Activated T-cell treated with anti-CD3 and anti-CD28 coated beads, Interleukin-2, amount 50 U/mL, for 24 hours (primary cell): ENCODE data around the gene EXOC6.
A peak's percentile ranks its signal among the peaks of the same experiment; 100 is the strongest.
"Not testable (repeated sequence)": the region's sequence is repeated elsewhere in the genome, so short reads cannot be mapped to it uniquely, and the experiment has no call there.

Source experiments
- DNase-seq: peaks from one replicate; pipeline ENCODE4 v3.0.0-alpha.2; 2020
- H3K27ac Mint-ChIP-seq: 2 replicates; pipeline ENCODE4 v1.8.0; 2020; ENCODE audit warnings: mild to moderate bottlenecking, mixed read lengths
- H3K27me3 Mint-ChIP-seq: 2 replicates; pipeline ENCODE4 v1.8.0; 2020; ENCODE audit warnings: mixed read lengths
- H3K36me3 Mint-ChIP-seq: 2 replicates; pipeline ENCODE4 v1.8.0; 2020; ENCODE audit warnings: low read depth, mixed read lengths
- H3K4me1 Mint-ChIP-seq: 2 replicates; pipeline ENCODE4 v1.8.0; 2020; ENCODE audit warnings: low read depth, mixed read lengths
- H3K4me3 Mint-ChIP-seq: 2 replicates; pipeline ENCODE4 v1.8.0; 2020; ENCODE audit warnings: mild to moderate bottlenecking, moderate library complexity, mixed read lengths
- H3K9me3 Mint-ChIP-seq: 2 replicates; pipeline ENCODE4 v1.8.0; 2020; ENCODE audit warnings: mixed read lengths

The EXOC6 gene

DNA sequence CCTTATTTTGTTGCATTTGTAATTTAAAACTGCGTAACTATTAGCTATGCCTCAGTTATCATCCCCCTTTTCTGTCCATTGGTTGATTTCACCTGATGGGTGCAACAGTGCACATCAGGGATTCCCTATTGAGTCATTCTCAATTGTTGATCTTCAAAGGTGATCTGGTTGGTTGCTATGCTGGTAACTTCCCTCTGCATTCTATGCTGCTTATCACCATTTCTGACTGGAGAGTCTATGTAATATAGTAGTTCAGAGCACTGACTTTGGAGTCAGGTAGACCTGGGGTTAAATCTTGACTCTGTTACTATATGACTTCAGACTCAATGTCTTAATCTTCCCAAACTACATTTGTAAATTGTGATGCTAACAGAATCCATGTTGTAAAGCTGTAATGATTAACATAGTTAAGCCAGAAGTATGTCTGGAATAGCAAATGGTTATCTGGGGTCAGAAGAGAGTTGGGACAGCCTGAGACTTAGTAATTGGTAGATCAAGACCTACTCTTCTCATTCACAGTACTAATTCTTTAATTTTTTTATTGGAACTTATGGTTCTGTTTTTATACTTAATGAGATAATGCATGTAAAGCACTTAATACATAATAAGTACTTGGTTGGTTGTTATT, 38.1 kb downstream of the EXOC6 start:
- Mint-ChIP-seq H3K9me3 (no peaks in the 10 kb centered on the region), H3K27ac (no peak overlapping the region)
- DNase-seq, result no peak

DNA sequence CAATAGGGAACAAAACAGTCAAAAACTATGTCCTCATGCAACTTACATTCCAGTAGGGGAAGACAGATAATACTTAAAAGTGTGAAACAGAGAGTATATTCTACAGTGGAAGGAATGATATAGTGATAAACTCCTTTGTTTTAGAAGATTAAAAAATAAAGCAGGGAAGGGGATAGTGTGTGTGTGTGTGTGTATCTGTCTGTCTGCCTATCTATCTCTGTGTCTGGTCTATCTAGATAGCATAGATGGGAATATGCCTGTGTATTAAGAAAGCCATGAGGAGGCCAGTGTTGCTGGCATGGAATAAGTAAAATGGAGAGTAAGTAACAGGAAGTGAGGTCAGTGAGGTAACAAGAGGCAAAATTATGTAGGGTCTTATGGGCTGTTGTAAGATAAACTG, 42.2 kb downstream of the EXOC6 start:
- Mint-ChIP-seq H3K27ac (no peak overlapping the region), H3K36me3 (peaks cover 7% of the 10 kb centered on the region), H3K4me3 (no peak overlapping the region), H3K4me1 (peaks cover 17% of the 10 kb centered on the region), H3K9me3 (no peaks in the 10 kb centered on the region), H3K27me3 (no peaks in the 10 kb centered on the region)
- no peak for DNase-seq

More for the DNA sequence above, 38.1 kb downstream of the EXOC6 start:
- H3K4me1 Mint-ChIP-seq, result peaks cover 5% of the 10 kb centered on the region
- no peaks in the 10 kb centered on the region for H3K27me3 Mint-ChIP-seq
- no peaks in the 10 kb centered on the region for H3K36me3 Mint-ChIP-seq
- H3K4me3 Mint-ChIP-seq, result no peak overlapping the region

DNA sequence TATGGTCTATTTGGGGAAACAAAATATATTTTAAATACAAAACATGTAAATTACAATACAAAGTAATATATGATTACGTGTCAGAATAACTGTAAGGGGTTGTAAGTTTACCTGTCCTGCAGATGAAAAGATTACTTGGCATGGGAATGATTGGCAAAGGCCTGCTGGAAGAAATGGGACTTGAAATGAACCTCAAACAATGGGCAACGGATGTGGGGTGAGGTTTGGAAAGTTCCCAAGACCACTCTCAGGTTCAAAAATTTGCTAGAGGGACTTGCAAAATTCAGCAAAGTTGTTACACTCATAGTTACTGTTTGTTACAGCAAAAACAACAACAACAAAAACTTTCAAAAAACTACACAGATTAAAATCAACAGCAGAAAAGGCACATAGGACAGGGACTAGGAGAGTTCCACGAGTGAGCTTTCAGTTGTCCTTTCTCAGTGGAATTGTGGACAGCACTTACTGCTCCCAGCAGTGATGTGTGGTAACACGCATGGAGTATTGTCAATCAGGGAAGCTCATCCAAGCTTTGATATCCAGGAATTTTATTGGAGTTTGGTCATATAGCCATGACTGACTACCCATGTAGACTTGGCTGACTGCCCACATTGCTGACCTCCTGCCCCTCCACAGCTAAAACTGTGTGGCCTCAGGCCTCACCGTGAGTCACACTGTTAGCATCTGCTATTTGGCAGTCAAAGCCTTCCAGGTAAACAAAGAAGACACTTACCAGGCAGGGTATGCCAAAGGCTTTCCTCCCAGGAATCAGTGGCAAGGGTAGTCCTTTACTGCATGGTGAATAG, 43.8 kb downstream of the EXOC6 start:
- no peak overlapping the region for H3K4me3 Mint-ChIP-seq
- DNase-seq, result no peak
- H3K27ac Mint-ChIP-seq, result no peak overlapping the region
- H3K36me3 Mint-ChIP-seq, result peaks cover 9% of the 10 kb centered on the region
- no peaks in the 10 kb centered on the region for H3K9me3 Mint-ChIP-seq
- no peaks in the 10 kb centered on the region for H3K27me3 Mint-ChIP-seq
- peaks cover 12% of the 10 kb centered on the region for H3K4me1 Mint-ChIP-seq

DNA sequence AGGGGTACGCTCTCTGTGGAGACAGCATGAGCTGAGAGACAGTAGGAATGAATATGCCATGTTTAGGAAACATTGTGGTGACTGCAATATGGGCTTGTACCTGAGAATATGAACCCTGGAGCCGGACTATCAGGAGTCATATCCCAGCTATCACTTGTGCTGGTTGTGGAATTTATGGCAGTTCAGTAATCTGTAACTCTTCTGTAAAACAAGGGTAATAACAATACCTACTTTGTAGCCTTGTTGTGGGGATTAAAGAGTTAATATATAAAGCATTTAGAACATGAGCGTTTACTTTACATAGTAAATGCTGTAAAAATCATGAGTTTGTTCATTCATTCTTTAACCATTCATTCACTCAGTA, 44.4 kb downstream of the EXOC6 start:
- H3K4me1 Mint-ChIP-seq, result peaks cover 12% of the 10 kb centered on the region
- H3K36me3 Mint-ChIP-seq, result peaks cover 15% of the 10 kb centered on the region
- no peak for DNase-seq
- no peak overlapping the region for H3K4me3 Mint-ChIP-seq
- no peak overlapping the region for H3K27ac Mint-ChIP-seq
- H3K27me3 Mint-ChIP-seq, result no peaks in the 10 kb centered on the region
- H3K9me3 Mint-ChIP-seq, result no peaks in the 10 kb centered on the region

DNA sequence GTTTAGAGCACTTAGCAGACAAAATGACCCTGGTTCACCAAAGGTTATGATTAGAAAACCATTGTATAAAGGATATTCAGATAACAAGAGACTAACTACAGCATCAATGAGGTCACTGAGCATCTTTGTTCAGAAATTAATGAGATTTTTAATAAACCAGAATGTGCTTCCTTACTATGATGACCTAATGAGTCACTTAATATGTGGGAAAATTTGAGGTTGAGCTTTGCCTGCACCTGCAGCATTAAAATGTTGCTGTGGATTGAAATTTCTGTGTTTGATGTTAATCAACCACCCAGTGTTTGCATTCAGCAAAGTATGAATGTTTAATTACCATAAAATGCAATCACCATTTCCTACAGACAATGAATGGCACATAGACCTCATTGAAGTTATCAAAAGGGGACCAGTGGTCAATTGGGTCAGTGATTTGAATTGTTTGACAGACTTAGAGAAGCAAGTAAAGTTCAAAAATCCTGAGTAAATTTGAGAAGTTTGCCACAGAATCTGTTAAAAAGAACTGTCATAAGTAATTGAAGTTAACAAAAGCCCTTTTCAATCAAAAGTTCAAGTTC, 45.8 kb downstream of the EXOC6 start:
- DNase-seq, result no peak
- Mint-ChIP-seq H3K27ac (no peak overlapping the region), H3K4me1 (peaks cover 12% of the 10 kb centered on the region), H3K9me3 (no peaks in the 10 kb centered on the region), H3K36me3 (peaks cover 23% of the 10 kb centered on the region), H3K4me3 (no peak overlapping the region), H3K27me3 (no peaks in the 10 kb centered on the region)

DNA sequence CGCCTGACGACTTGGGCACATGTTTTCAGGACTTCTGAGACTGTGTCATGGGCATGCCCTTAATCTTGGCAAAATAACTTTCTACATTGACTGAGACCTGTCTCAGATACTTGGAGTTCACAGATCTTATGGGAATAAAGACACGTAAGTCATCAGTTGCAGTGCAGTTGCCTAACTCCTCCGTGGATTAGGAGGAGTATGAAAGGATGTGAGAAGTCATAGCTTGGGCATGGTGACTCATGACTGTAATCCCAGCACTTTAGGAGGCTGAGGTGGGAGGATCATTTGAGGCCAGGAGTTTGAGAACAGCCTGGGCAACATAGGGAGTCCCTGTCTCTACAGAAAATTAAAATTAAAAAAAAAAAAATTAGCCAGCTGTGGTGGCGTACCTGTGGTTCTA, 49.6 kb downstream of the EXOC6 start:
- Mint-ChIP-seq H3K4me3 (no peak overlapping the region), H3K36me3 (peaks cover 26% of the 10 kb centered on the region), H3K9me3 (no peaks in the 10 kb centered on the region), H3K27me3 (no peaks in the 10 kb centered on the region), H3K4me1 (peaks cover 29% of the 10 kb centered on the region), H3K27ac (no peak overlapping the region)
- DNase-seq, result no peak

DNA sequence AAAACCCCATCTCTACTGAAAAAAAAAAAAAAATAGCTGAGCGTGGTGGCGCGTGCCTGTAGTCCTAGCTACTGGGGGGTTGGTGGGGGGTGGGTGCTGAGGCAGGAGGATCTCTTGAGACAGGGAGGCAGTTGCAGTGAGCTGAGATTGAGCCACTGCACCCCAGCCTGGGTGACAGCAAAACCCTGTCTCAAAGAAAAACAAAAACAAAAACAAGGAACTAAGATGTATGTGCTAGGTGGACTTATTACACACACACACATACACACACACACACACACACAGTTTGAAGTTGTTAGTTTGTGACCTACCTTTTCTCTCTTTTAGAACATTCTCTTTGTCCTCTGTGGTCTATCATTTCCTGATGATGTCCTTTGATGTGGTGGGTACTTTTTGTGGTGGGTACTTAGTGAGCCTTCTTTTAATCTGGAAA, 53.5 kb downstream of the EXOC6 start:
- peak overlapping the region; percentile 14 for H3K27ac Mint-ChIP-seq

DNA sequence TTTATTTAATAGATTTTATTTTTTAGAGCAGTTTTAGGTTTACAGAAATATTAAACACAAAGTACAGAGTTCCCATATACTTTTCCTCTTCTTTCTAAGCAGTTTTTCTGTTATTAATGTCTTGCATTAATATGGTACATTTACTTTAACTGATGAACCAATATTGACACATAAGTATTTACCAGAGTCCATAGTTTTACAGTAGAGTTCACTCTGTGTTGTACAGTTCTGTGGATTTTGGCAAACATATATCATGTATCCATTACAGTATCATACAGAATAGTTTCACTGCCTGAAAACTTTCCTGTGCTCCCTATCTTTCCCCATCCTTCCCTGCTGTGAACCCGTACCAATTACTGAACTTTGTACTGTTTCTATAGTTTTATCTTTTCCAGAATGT, 55.3 kb downstream of the EXOC6 start:
- H3K27ac Mint-ChIP-seq, result no peak overlapping the region
- DNase-seq, result no peak
- no peak overlapping the region for H3K4me3 Mint-ChIP-seq
- H3K36me3 Mint-ChIP-seq, result peaks cover 33% of the 10 kb centered on the region
- H3K4me1 Mint-ChIP-seq, result peaks cover 17% of the 10 kb centered on the region
- no peaks in the 10 kb centered on the region for H3K9me3 Mint-ChIP-seq
- no peaks in the 10 kb centered on the region for H3K27me3 Mint-ChIP-seq

More for the DNA sequence above, 53.5 kb downstream of the EXOC6 start:
- Mint-ChIP-seq H3K36me3 (peaks cover 36% of the 10 kb centered on the region), H3K27me3 (no peaks in the 10 kb centered on the region), H3K4me3 (no peak overlapping the region), H3K9me3 (no peaks in the 10 kb centered on the region), H3K4me1 (peaks cover 17% of the 10 kb centered on the region)
- no peak for DNase-seq

DNA sequence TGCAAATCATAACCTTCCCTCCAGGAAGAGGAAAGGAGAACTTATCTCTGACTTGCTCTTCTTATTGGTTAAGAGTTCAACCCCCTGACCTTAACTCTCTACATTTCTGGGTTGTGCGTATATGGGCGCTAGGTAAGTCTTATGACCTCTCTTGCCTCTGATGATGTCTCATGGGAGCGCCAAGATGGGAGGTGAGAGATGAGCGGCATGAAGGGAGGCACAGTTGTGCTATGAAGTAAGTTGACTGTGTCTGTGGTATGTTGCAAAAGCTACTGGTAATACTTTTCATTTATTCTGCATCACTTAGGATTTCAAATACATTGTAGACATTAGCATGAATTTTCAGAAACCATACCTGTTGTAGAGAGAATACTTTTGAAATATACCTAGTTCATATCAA, 59.0 kb downstream of the EXOC6 start:
- no peaks in the 10 kb centered on the region for H3K9me3 Mint-ChIP-seq
- no peak overlapping the region for H3K4me3 Mint-ChIP-seq
- no peaks in the 10 kb centered on the region for H3K27me3 Mint-ChIP-seq
- H3K27ac Mint-ChIP-seq, result no peak overlapping the region
- DNase-seq, result no peak
- peaks cover 5% of the 10 kb centered on the region for H3K4me1 Mint-ChIP-seq
- H3K36me3 Mint-ChIP-seq, result peaks cover 39% of the 10 kb centered on the region

DNA sequence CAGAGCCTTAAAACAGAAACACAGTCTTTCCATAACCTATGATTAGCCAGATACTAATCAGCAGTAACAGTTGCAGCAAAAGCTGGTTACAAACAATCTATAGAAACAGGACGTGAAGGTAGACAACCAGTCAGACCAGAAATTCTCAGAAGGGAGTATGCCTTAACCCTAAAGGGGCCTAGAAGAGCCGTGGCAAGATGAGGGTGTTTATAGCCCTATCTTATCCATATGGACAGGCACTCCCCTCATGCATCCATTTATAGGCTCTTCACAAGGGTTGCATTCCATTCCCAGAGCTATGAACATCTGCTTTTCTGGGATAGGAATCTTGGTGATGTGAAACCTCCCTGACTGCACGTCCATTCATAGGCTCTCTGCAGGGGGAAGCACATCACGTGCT, 64.3 kb downstream of the EXOC6 start:
- not testable (repeated sequence) for H3K4me3 Mint-ChIP-seq, DNase-seq, H3K4me1 Mint-ChIP-seq, H3K27ac Mint-ChIP-seq, H3K27me3 Mint-ChIP-seq, H3K9me3 Mint-ChIP-seq
- H3K36me3 Mint-ChIP-seq, result peaks cover 30% of the 10 kb centered on the region

DNA sequence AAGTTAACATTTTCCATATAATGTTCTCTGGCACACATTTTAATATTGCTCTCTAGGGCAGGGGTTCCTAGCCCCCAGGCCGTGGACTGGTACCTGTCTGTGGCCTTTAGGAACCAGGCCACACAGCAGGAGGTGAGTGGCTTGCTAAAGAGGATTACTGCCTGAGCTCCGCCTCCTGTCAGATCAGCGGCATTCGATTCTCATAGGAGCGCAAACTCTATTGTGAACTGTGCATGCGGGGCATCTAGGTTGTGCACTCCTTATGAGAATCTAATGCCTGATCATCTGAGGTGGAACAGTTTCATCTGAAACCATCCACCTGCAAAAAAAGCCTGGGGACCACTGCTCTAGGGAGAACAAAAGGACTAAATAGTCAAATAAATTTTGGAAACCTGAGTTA, 65.7 kb downstream of the EXOC6 start:
- no peaks in the 10 kb centered on the region for H3K9me3 Mint-ChIP-seq
- DNase-seq, result no peak
- peaks cover 27% of the 10 kb centered on the region for H3K36me3 Mint-ChIP-seq
- H3K27me3 Mint-ChIP-seq, result no peaks in the 10 kb centered on the region
- H3K27ac Mint-ChIP-seq, result no peak overlapping the region
- H3K4me3 Mint-ChIP-seq, result no peak overlapping the region
- no peaks in the 10 kb centered on the region for H3K4me1 Mint-ChIP-seq

DNA sequence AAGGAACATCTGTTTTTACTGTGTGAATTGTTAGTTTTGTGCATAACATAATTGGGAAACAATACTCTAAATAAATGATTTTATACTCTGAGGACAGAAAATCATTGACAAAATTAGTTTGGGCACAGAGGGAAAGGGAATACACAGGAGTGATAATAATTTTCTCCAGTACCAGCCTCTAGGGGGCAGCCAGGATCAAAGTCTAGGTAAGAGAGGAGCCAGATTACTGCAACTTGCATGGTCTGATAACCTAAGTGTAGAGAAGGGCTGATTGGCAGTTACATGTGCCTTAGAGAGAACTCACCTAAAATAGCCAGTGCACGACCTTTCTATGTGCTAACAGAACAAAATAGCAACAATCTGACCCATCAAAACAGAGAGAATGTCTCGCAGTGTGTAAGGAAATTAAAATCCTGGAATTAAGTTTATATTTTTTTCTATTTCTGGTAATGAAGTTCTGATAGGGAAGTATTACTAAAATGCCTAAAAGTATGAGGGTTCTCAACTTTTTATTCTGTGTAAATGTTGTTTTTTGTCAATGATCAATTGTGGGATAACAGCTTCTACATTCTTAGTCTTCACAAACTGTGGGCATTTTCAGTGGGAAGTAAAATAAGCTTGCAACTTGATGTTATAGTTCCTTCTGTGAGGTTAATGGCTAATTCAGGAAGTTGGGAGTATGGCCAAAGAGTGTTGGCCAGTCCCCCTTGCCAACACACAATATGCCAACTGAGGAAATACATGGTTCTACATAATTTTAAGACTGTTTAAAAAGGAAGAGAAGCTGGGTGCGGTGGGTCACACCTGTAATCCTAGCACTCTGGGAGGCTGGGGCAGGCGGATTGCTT, 66.4 kb downstream of the EXOC6 start:
- Mint-ChIP-seq H3K27me3 (no peaks in the 10 kb centered on the region), H3K4me1 (no peaks in the 10 kb centered on the region), H3K27ac (no peak overlapping the region), H3K36me3 (peaks cover 33% of the 10 kb centered on the region), H3K9me3 (no peaks in the 10 kb centered on the region), H3K4me3 (no peak overlapping the region)
- no peak for DNase-seq

DNA sequence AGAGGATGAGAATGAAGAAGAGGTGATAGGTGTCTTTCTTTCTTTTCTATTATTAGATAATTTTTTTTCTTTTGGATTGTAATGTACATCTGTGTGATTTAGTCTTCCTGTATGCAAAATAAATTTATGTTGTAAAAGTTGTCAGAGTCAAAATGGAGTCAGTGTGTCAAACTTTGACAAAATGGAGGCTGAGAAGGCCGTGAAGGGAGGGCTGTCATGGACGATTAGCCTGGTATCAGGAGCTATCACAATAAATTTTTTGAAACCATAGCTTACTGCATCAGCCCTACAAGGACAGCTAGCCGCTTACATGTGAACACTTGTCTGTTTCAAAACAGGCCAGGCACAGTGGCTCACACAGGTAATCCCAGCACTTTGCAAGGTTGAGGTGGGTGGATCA, 67.6 kb downstream of the EXOC6 start:
- no peaks in the 10 kb centered on the region for H3K4me1 Mint-ChIP-seq
- peaks cover 37% of the 10 kb centered on the region for H3K36me3 Mint-ChIP-seq
- no peak overlapping the region for H3K27ac Mint-ChIP-seq

DNA sequence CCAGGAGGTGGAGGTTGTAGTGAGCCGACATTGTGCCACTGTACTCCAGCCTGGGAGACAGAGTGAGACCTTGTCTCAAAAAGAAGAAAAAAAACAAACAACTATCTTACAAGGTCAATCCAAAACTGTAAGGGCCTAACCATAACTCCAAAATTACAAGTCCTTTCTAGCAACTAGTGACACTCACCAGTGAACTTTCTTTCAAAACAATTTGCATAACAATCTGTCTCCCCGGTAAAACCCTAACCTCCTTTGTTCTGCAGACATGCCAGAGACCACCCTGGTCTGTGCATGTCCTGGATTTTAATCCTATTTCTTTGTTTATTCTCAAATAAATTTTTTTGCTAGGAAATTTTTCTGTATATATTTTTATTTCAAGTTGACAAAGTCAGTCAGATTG, 68.1 kb downstream of the EXOC6 start:
- no peaks in the 10 kb centered on the region for H3K4me1 Mint-ChIP-seq
- H3K36me3 Mint-ChIP-seq, result peaks cover 39% of the 10 kb centered on the region
- H3K27me3 Mint-ChIP-seq, result no peaks in the 10 kb centered on the region
- H3K9me3 Mint-ChIP-seq, result peaks cover 5% of the 10 kb centered on the region
- no peak overlapping the region for H3K27ac Mint-ChIP-seq
- no peak overlapping the region for H3K4me3 Mint-ChIP-seq
- DNase-seq, result no peak

More for the DNA sequence above, 67.6 kb downstream of the EXOC6 start:
- Mint-ChIP-seq H3K27me3 (no peaks in the 10 kb centered on the region), H3K4me3 (no peak overlapping the region), H3K9me3 (peaks cover 4% of the 10 kb centered on the region)
- no peak for DNase-seq
